ENCODE measurements around the gene ZDHHC6.
"Not testable (repeated sequence)": the region's sequence is repeated elsewhere in the genome, so short reads cannot be mapped to it uniquely, and the experiment has no call there.

- TF ChIP-seq, protein P1, sequence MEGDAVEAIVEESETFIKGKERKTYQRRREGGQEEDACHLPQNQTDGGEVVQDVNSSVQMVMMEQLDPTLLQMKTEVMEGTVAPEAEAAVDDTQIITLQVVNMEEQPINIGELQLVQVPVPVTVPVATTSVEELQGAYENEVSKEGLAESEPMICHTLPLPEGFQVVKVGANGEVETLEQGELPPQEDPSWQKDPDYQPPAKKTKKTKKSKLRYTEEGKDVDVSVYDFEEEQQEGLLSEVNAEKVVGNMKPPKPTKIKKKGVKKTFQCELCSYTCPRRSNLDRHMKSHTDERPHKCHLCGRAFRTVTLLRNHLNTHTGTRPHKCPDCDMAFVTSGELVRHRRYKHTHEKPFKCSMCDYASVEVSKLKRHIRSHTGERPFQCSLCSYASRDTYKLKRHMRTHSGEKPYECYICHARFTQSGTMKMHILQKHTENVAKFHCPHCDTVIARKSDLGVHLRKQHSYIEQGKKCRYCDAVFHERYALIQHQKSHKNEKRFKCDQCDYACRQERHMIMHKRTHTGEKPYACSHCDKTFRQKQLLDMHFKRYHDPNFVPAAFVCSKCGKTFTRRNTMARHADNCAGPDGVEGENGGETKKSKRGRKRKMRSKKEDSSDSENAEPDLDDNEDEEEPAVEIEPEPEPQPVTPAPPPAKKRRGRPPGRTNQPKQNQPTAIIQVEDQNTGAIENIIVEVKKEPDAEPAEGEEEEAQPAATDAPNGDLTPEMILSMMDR (IDR thresholded peaks at IDR 0.05): not testable (repeated sequence)
- not testable (repeated sequence) for TF ChIP-seq EZH2 (IDR thresholded peaks at IDR 0.05; ENCODE audit: borderline replicate concordance, insufficient read depth, low read depth, low read length, poor library complexity, severe bottlenecking)
These were observed 58.7 kb downstream of the ZDHHC6 start for GRCh38 chr10:112388056-112388455.

Data from B cell (primary cell).